K562 (cell line): ENCODE data around the gene NEDD8. TPM values are rescaled to one million over a fixed set of nuclear protein-coding genes. Genes with fewer than 3 reads are reported as not detected.

ENCODE experiments used
- CC2D1A ChIP-seq: fragments of 450-650 bp; IDR thresholded peaks from 2 replicates; pipeline ENCODE4 v1.6.1; 2017; ENCODE audit warnings: mild to moderate bottlenecking
- ERF ChIP-seq: fragments of 450-650 bp; formaldehyde crosslinking; IDR thresholded peaks from 2 replicates; pipeline ENCODE4 v1.4.0; 2020; ENCODE audit warnings: mild to moderate bottlenecking, mixed read lengths
- JUNB ChIP-seq: fragments of 450-650 bp; formaldehyde crosslinking; conservative IDR thresholded peaks from 2 replicates; pipeline ENCODE4 v1.4.0; 2020; ENCODE audit warnings: mild to moderate bottlenecking
- PHF8 ChIP-seq: fragments of 200-600 bp; sonication (generic); IDR thresholded peaks from 2 replicates; pipeline ENCODE4 v1.6.1; 2012; ENCODE audit warnings: mixed run types, mild to moderate bottlenecking, inconsistent platforms, low read length, moderate library complexity, borderline replicate concordance
- PURB ChIP-seq: sonication (generic); formaldehyde crosslinking; IDR thresholded peaks from 2 replicates; pipeline ENCODE4 v1.9.0; 2021; ENCODE audit warnings: low read depth, mild to moderate bottlenecking, missing genetic modification reagents
- RBFOX2 ChIP-seq: fragments of 200-400 bp; formaldehyde crosslinking; IDR thresholded peaks from 2 replicates; pipeline ENCODE4 v1.6.1; 2017; ENCODE audit warnings: low read depth, mild to moderate bottlenecking, low read length, moderate library complexity
- SUPT5H ChIP-seq: fragments of 450-650 bp; IDR thresholded peaks from 2 replicates; pipeline ENCODE4 v1.6.1; 2016
- ZBTB11 ChIP-seq, 3 experiments: fragments of 200-800 bp in 1 of 3; fragments of 250-450 bp in 1 of 3; fragments of 450-650 bp in 1 of 3; sonication (Bioruptor Pico) in 1 of 3; sonication (Bioruptor generic) in 1 of 3; formaldehyde crosslinking in 1 of 3; IDR thresholded peaks; 2 replicates each; pipeline versions ENCODE4 v1.6.1 to v1.8.0; 2016 to 2022; ENCODE audit warnings: mild to moderate bottlenecking in 2 of 3, missing genetic modification characterization in 2 of 3, missing compliant biosample characterization in 1 of 3, moderate library complexity in 1 of 3
- polyA plus RNA-seq, 8 experiments: library from polyadenylated mRNA; depleted of rRNA in 4 of 8; stranded (reverse) in 5 of 8; unstranded in 3 of 8; fragments of >200 nt; fragmentation: Nextera tagmentation in 2 of 8; fragmentation: Illumina TruSeq in 1 of 8; extraction: Ambion mirVana in 2 of 8; extraction: Trizol in 1 of 8; gene quantifications; 2 replicates each; pipeline versions ENCODE4 v1.2.1 to v1.2.3, GENCODE V29; 2011 to 2014; ENCODE audit warnings: inconsistent platforms in 1 of 8, missing spikeins in 1 of 8
- total RNA-seq, 7 experiments: library from RNA; depleted of rRNA in 6 of 7; stranded (reverse); fragments of >200 nt in 6 of 7; fragmentation: Illumina TruSeq in 2 of 7; extraction: Trizol in 2 of 7; gene quantifications; 2 replicates each; pipeline versions ENCODE4 v1.2.1 to v1.2.3, GENCODE V29; 2011 to 2021; ENCODE audit warnings: low replicate concordance in 1 of 7
- TF ChIP-seq, protein P1 (sequence below): fragments of 450-650 bp; IDR thresholded peaks from 2 replicates; pipeline ENCODE4 v1.6.1; 2016; ENCODE audit warnings: mild to moderate bottlenecking, moderate library complexity

Gene NEDD8
- total and polyA plus RNA-seq, 9 of the 15 experiments (the other 6 are each of a cell fraction or from before 2014, with no cell fraction given) = 142 to 691 (median 260) TPM

DNA sequence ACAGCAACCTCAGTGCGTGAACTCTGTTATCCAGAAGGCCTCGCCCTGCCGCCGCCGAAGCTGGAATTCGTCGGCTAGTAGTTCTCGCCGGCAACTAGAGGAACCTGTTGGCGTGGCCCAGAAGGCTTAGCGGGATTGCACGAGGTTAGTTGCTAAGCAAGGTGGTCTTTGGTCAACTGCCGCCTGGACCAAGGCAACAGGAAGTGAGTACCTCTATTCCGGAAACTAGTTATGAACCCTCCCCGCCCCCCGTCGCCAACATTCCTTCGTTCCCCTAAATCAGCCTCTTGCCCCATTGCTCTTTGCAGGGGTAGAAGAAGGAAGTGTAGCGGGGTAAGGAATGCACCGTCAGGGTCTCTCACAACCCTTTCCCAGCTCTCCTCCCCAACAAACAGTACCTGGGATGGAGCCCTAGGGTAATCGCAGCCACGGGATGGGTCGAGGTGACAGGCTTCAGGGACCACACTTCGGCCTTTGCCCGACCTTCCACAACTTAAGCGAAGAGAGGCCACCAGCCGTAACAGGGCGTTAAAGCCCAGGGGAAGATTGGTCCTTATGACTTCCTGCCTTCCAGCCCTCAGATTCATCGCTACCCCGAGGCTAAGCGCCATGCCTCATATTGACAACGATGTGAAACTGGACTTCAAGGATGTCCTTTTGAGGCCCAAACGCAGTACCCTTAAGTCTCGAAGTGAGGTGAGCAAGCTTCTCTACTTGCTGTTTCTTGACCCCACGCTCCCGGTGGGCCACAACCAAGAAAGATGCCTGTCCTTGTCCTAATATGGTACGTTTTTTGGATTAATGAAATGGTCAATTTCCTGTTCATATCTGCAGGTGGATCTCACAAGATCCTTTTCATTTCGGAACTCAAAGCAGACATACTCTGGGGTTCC is 724 bp upstream of the NEDD8 start, which contains the start of gene GMPR2 (continued):
- TF ChIP-seq, protein P1, sequence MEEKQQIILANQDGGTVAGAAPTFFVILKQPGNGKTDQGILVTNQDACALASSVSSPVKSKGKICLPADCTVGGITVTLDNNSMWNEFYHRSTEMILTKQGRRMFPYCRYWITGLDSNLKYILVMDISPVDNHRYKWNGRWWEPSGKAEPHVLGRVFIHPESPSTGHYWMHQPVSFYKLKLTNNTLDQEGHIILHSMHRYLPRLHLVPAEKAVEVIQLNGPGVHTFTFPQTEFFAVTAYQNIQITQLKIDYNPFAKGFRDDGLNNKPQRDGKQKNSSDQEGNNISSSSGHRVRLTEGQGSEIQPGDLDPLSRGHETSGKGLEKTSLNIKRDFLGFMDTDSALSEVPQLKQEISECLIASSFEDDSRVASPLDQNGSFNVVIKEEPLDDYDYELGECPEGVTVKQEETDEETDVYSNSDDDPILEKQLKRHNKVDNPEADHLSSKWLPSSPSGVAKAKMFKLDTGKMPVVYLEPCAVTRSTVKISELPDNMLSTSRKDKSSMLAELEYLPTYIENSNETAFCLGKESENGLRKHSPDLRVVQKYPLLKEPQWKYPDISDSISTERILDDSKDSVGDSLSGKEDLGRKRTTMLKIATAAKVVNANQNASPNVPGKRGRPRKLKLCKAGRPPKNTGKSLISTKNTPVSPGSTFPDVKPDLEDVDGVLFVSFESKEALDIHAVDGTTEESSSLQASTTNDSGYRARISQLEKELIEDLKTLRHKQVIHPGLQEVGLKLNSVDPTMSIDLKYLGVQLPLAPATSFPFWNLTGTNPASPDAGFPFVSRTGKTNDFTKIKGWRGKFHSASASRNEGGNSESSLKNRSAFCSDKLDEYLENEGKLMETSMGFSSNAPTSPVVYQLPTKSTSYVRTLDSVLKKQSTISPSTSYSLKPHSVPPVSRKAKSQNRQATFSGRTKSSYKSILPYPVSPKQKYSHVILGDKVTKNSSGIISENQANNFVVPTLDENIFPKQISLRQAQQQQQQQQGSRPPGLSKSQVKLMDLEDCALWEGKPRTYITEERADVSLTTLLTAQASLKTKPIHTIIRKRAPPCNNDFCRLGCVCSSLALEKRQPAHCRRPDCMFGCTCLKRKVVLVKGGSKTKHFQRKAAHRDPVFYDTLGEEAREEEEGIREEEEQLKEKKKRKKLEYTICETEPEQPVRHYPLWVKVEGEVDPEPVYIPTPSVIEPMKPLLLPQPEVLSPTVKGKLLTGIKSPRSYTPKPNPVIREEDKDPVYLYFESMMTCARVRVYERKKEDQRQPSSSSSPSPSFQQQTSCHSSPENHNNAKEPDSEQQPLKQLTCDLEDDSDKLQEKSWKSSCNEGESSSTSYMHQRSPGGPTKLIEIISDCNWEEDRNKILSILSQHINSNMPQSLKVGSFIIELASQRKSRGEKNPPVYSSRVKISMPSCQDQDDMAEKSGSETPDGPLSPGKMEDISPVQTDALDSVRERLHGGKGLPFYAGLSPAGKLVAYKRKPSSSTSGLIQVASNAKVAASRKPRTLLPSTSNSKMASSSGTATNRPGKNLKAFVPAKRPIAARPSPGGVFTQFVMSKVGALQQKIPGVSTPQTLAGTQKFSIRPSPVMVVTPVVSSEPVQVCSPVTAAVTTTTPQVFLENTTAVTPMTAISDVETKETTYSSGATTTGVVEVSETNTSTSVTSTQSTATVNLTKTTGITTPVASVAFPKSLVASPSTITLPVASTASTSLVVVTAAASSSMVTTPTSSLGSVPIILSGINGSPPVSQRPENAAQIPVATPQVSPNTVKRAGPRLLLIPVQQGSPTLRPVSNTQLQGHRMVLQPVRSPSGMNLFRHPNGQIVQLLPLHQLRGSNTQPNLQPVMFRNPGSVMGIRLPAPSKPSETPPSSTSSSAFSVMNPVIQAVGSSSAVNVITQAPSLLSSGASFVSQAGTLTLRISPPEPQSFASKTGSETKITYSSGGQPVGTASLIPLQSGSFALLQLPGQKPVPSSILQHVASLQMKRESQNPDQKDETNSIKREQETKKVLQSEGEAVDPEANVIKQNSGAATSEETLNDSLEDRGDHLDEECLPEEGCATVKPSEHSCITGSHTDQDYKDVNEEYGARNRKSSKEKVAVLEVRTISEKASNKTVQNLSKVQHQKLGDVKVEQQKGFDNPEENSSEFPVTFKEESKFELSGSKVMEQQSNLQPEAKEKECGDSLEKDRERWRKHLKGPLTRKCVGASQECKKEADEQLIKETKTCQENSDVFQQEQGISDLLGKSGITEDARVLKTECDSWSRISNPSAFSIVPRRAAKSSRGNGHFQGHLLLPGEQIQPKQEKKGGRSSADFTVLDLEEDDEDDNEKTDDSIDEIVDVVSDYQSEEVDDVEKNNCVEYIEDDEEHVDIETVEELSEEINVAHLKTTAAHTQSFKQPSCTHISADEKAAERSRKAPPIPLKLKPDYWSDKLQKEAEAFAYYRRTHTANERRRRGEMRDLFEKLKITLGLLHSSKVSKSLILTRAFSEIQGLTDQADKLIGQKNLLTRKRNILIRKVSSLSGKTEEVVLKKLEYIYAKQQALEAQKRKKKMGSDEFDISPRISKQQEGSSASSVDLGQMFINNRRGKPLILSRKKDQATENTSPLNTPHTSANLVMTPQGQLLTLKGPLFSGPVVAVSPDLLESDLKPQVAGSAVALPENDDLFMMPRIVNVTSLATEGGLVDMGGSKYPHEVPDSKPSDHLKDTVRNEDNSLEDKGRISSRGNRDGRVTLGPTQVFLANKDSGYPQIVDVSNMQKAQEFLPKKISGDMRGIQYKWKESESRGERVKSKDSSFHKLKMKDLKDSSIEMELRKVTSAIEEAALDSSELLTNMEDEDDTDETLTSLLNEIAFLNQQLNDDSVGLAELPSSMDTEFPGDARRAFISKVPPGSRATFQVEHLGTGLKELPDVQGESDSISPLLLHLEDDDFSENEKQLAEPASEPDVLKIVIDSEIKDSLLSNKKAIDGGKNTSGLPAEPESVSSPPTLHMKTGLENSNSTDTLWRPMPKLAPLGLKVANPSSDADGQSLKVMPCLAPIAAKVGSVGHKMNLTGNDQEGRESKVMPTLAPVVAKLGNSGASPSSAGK = peak; percentile 17; the same call in 1 of the 2 replicates
- TF ChIP-seq JUNB (CRISPR knock-in tag) (no peak), ZBTB11 (CRISPR knock-in tag; IDR thresholded peaks at IDR 0.05) (peak in 2 of 3 experiments; percentile 40 to 89; a peak in 3 of 6 replicates), SUPT5H (peak; percentile 30), ERF (CRISPR knock-in tag) (no peak), PHF8 (peak; percentile 74; the same call in 1 of the 2 replicates), RBFOX2 (peak; percentile 65), CC2D1A (no peak), PURB (CRISPR knock-in tag) (no peak)
